HG03565 (cell line): ENCODE data around the gene ZBTB20.
A peak's percentile ranks its signal among the peaks of the same experiment; 100 is the strongest.

Experiments used
- ATAC-seq: cut with Tn5 transposase; IDR thresholded peaks from one replicate; pipeline ENCODE4 v1.9.1; 2021; ENCODE audit warnings: mild to moderate bottlenecking, moderate library complexity; ENCODE audit not compliant: unreplicated experiment

Gene ZBTB20

GRCh38 chr3:114556657-114557213 is 590.4 kb downstream of the ZBTB20 start:
- ATAC-seq = no peak

GRCh38 chr3:114554731-114555130 is 592.4 kb downstream of the ZBTB20 start:
- ATAC-seq = no peak

GRCh38 chr3:114553949-114554593 is 593.0 kb downstream of the ZBTB20 start:
- no peak for ATAC-seq

GRCh38 chr3:114552527-114552812 is 594.6 kb downstream of the ZBTB20 start:
- no peak for ATAC-seq

GRCh38 chr3:114551770-114552526 is 595.1 kb downstream of the ZBTB20 start:
- ATAC-seq = no peak

GRCh38 chr3:114550165-114550564 is 596.9 kb downstream of the ZBTB20 start:
- ATAC-seq = no peak

GRCh38 chr3:114545193-114545592 is 601.9 kb downstream of the ZBTB20 start:
- ATAC-seq = no peak

GRCh38 chr3:114542359-114542758 is 604.7 kb downstream of the ZBTB20 start:
- no peak for ATAC-seq

- no peak for ATAC-seq
Measured at GRCh38 chr3:114539525-114539924, 607.6 kb downstream of the ZBTB20 start.

- ATAC-seq = no peak
Measured at GRCh38 chr3:114538211-114538610, 608.9 kb downstream of the ZBTB20 start.

- no peak for ATAC-seq
Measured at GRCh38 chr3:114528517-114528916, 618.6 kb downstream of the ZBTB20 start.

GRCh38 chr3:114527036-114527644 is 619.9 kb downstream of the ZBTB20 start:
- no peak for ATAC-seq

GRCh38 chr3:114525278-114525677 is 621.8 kb downstream of the ZBTB20 start:
- no peak for ATAC-seq

GRCh38 chr3:114519415-114519814 is 627.7 kb downstream of the ZBTB20 start:
- peak; percentile 97 for ATAC-seq

- ATAC-seq = no peak
Measured at GRCh38 chr3:114518206-114518808, 628.8 kb downstream of the ZBTB20 start.

- ATAC-seq = no peak
Measured at GRCh38 chr3:114510201-114510600, 636.9 kb downstream of the ZBTB20 start.

GRCh38 chr3:114509756-114510155 is 637.3 kb downstream of the ZBTB20 start:
- ATAC-seq = no peak

GRCh38 chr3:114508976-114509375 is 638.1 kb downstream of the ZBTB20 start:
- ATAC-seq = no peak

GRCh38 chr3:114508208-114508607 is 638.9 kb downstream of the ZBTB20 start:
- no peak for ATAC-seq

GRCh38 chr3:114506591-114507300 is 640.3 kb downstream of the ZBTB20 start:
- no peak for ATAC-seq
